GM19372 (cell line): Measurements from ENCODE around the gene TRMO.

Source experiments
- ATAC-seq: cut with Tn5 transposase; IDR thresholded peaks from one replicate; pipeline ENCODE4 v1.9.1; 2021; ENCODE audit warnings: mild to moderate bottlenecking, low read depth, moderate library complexity; ENCODE audit not compliant: unreplicated experiment

TRMO gene

DNA sequence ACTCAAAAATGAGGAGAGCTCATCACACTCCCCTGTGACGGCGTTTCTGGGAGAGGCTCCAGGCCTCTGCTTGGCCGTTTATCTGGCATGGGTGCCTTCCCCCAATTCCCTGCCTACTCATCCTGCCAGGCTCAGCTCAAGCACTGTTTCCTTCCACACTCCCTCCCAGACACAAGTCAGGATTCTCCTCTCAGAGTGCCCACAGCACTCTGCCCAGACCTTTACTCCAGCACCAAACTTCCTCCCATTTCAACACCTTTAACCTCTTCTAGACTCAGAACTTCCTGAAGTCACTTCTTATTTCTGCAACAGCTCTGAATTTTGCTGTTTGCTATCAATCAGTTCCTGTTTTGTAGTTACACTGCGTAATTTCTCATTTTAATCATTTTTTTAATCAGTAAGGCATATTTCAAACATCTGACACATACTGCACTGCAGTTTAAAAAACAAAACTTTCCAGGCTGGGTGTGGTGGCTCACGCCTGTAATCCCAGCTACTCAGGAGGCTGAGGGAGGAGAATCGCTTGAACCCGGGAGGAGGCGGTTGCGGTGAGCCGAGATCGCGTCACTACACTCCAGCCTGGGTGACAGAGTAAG is 16.0 kb downstream of the TRMO start:
- ATAC-seq = no peak

DNA sequence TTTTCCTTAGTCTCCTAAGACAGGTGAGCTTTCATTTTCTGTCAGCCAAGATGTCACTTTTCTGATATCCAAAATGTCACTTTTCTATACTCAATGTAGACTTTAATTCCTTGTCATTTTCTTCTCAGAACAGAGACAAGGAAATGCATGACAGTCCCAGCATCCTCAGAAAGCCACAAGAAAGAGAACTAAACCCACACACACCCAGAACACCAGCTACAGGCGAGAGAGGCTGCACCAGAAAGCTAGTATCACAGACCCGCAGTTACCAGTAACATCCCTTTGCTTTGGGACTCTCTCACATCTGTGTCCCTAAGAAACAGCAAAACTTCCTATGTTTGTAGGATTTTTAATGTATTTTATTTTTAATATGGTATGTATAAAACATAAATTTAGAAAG is 17.1 kb downstream of the TRMO start:
- no peak for ATAC-seq

DNA sequence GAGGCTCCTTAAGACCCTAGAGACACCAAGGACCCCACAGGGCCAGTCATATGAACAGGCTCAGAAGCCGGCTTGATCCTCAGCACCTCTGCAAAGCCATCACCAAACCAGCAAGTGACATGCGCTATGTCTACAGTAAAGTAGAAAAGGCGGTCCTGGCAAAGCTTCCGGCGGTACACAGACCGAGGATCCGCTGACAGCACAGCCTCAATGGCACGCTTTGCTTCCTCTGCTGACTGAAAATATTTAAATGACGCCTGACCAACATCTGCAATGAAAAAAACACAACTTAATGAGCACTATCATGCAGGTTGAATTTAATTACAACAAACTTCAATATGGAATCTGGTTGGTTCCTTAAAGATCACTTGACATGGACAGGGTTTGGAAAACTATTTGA is 17.6 kb downstream of the TRMO start:
- no peak for ATAC-seq

DNA sequence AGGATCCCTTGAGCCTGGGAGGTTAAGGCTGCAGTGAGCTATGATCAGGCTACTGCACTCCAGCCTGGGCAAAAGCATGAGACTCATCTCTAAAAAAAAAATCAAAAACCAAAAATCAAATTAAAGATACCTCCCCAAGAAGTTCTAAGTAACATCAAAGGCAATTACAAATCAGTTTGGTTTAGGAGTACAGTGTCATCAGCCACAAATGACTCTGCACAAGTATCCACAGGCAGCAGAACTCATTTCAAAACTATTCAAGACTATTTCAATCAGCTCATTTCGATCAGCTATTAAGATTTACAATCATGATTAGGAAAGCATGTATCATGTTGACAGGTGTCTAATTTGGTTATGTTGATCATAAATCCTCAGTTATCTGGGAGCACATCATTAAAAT is 19.1 kb downstream of the TRMO start:
- ATAC-seq = no peak

DNA sequence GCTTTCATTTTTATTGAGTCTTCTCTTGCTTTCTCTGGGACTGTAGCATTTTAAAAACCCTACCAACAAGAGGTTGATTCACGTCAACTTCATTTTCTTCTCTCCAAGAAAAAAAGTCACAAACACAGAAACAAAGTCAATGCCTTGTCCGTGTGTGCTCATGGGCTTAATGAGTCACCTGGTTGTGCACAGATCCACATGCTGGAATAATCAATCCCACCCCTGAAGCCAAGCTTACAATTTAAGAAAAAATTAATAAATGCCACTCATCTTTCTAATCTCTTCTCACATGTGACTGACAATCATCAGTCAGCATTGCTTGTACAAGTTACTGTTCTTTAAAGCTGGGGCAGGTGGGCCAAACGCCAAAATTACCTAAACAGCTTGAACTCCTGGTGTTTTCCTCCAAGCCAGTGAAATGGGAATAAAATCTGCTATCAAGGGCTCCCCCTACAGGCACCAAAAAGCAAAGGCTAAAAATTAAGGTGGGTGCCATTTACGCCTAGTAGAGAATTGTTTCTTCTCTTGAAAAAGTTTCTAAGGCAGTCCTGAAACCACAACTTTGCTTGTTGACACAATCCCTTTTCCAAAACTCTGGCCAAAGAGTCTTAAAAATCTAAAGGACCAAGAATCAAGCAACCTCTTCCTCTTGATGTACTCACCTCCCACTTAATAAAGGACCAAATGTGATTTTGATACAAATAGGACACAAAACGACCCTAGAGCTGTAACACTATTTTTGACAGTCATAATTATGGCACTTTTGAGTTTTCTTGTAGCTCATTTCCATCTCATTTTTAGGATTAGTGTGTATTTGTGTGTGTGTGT is 21.3 kb downstream of the TRMO start:
- ATAC-seq = no peak

DNA sequence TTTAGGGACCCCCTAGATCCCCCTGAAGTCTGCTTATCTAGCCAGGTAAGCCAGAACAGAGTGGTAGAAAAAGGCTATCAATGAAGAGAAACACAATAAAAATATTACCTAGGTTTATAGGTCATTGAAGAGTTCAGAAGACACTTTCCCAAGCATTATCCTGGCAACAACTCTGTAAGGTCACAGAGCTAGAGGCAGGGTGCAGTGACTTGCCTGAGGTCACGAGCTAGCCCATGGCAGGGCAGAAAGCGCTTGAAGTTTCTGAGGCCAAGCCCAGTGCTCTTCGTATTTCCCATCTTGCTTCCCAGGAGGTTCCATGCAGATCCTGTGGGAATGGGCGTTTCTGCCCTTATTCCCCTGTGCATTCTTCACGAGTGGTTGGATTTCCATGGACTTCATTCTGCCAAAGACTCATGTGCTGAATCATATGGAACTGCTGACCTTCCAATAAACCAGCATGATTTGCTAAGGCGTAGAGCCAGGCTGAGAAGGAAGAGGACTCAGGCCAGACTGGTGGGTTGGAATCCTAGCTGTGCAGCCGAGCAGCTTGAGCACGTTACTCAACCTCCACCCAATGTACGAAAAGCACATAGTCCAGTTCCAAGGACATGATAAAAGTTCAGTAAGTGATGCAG is 22.1 kb downstream of the TRMO start:
- no peak for ATAC-seq

DNA sequence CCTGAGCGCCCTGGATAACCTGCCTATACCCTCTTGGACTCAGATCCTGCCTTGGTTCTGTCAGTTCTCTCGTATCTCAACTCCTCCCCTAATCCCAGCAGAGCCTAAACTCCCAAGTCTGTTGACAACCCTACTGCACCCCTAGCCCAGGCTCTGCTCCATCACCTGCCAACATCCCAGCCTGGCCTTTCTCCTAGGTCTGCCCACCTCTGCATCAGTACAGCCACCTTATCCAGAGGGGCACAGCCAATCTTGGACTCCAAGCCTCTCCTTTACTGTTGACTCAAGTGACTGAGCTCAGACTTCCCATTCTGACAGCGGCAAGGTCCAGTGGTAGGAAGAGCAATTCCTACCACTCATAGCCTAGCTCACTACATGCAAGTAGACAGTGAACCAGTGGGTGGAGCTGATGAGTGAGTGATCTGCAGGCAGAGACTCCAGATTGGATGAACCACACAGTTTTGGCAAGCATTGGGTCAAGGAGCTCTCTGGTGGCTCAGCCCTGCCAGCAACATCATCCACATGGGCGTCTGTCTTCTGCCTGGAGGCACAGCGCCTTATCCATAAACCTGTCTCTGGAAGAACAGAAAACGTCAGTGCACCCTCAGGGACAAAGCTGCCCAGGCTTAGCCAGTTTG is 26.5 kb downstream of the TRMO start:
- no peak for ATAC-seq

DNA sequence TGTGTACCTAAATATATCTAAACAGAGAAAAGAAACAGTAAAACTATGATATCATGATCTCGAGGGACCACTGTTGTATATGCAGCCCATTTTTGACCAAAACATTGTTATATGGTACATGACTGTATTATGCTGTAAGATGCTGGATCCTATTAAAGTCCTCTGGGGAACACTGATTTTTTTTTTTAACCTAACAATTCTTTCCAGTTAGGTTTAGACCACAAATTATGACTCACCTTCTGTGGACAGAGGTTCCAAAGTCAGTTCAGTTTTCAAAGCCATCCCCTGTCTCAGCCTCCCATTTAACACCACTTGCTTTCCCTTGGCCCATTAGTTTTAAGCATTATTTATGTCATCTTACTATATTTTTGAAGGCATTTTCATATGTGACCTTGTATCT is 27.1 kb downstream of the TRMO start:
- ATAC-seq = no peak

DNA sequence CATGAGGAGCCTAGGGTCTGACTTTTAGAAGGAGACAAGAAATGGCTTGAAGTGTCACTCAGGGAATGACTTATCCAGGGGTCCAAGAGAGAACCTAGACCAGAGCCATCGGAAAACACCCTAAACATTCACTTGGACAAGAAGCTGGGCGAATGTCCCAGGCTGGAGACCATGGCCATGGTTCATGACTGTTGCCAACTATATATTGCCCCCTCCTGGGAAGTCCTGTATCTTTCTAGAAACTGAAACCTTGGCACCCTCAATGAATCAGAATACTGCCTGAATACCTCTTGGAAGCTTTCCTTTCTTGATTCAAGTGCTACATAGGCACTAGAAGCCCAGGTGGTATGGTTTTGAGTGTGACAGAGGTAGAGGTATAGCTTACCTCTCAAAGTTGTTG is 29.9 kb downstream of the TRMO start:
- ATAC-seq = no peak

DNA sequence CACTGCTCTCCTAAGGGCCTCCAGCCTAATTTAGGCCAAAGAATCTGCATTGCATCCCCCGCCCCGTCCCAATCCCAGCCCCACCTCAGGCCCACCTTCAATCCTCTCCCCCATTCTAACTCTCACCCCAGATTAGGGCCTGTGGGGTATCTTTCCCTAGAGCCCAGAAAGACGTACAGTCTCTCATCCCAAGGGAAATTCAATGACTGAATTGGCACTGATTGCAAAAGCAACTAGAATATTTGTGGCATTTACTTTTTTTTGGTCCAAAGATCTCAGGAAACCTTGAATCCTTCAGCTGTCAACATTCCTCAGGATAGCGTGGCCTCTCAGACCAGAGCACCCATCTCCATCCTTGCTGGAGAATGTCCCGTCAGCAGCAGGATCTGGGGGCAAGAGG is 30.6 kb downstream of the TRMO start:
- no peak for ATAC-seq

DNA sequence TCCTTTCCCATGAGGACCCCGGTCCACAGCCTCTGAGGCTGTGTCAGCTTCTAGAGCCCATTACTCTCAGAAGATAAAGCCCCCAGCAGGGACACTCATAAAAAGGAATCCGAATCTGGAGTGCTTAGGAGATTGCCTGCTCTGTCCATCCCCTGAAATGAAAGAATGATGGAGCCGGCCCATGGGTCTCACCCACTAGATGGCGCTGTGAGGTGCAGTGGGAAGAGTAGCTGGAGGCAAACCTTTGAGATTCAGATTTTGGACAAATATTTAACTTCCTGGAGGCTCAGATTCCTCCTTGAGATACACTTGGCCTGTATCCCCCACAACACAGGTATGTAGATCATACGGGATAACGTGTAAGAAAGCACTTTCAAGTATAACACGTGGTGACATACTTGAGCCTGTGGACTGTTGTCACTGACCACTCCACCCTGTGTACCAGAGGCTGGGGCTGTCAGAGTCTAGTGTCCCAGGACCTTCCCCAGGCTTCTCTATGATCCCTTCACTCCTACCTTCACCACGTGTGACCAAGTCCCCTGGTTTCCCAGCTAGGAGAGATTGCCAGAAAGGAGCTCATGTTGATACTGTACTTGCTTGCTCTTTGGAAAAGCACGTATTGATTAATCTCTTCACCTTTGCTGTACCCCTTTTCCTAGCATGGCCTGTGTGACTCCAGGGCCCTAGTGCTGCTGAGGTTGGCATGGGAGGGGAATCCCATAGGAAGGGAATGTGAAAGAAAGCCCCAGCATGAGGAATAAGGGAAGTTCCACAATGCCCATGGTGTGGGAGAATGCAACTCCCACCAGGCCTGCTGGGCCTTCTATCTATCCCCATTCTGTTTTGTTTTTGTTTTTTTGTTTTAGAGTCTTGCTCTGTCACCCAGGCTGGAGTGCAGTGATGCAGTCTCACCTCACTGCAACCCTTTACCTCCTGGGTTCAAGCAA is 32.1 kb downstream of the TRMO start:
- ATAC-seq = no peak

DNA sequence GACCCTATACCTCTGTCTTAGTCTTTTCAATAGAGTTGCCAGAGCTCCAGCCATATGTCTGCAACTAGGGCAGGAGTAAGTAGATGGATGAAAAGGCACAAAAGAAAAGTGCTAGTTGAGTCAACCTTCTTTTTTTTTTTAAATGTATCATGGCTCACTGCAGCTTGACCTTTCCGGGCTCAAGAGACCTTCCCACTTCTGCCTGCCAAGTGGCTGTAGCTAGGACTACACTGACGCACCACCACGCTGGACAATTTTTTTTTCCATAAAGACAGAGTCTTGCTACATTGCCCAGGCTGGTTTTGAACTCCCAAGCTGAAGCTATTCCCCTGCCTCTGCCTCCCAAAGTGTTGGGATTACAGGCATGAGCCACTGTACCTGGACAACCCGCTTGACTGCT is 42.0 kb downstream of the TRMO start:
- no peak for ATAC-seq

DNA sequence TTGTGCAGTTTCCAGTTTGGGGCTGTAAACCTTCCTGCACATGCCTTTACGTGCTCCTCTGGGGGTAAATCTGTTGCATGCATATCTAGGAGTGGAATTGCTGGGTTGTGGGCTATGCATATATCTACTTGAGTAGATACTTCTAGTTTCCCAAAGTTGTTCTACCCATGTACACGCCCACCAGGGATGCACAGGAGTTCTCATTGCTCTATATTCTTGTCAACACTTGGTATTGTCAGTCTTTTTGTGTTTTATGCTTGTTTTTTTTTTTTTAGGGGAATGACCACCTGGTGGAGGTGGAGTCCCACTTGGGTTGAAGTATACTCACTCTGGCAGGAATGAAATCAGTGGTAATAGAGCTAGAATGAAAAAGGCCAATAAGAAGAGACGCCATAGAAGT is 46.2 kb downstream of the TRMO start:
- no peak for ATAC-seq

DNA sequence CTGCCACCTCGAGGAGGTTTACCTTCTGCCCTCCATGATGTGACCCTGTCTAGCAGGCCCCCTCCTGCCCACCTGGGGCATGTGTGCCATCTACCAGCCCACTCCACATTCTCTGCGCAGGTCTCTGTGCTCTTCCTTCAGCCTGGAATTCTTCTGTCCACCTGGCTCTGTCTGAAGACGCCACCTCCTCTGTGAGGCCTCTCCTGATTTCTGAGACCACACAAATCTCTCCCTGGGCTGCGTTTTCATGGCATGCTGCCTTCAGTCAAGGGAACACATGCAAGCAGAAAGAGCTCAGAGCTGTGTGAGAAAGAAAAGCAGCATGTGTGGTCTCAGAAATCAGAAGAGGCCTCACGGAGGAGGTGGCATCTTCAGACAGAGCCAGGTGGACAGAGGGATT is 47.2 kb downstream of the TRMO start:
- ATAC-seq = no peak

DNA sequence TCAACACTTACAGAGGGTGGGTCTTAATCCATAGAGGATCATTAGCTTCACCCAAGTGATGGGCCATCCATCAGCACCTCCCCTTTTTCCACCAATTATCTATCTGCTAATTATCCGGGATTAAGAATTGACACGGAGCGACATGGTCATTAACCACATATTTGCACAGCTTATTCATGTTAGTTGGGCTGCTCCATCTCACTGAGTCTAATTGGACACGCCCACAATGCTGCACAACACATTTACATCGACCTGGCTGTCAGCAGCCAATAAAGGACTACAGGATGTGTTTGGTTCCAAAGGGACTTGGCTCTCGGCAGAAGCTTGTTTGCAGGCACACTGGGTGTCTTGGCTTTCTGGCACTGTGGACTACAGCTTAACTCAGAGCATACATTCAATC is 47.7 kb downstream of the TRMO start:
- no peak for ATAC-seq

DNA sequence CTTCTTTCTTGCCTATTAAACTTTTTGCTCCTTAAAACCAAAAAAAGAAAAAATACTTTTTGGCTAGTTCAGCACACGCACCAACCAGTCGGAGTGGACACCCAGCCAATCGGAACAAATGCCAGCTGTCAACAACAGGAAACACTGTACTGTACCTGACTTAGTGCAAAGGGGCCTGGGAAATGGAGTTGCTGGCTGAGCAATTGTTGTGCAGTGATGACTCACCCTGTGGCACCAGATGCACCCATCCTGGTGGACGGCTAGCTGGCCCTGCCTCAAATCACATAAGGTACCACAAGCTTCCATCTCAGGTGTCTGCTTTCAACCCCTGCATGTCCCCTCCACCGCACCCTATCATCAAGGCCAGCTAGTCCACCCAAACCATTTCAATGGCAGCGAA is 48.4 kb downstream of the TRMO start:
- ATAC-seq = no peak

DNA sequence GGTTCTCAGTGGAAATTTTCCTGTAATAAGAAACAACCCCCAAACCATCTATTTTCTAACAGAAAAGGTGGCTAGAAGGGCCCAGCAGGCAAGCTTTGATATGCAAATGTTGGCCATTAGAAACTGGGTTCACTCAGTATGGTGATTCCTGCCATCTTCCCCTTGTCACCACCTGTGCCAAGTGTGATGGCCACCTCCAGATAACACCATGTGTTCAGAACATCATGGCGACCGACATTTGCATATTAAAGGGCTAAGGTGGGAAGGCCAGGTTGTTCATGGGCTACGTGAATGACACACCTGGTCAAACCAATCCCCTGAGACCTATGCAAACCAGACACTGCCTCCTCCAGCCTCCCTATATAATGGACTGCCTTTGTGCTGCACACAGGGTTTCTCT is 48.9 kb downstream of the TRMO start:
- ATAC-seq = no peak

DNA sequence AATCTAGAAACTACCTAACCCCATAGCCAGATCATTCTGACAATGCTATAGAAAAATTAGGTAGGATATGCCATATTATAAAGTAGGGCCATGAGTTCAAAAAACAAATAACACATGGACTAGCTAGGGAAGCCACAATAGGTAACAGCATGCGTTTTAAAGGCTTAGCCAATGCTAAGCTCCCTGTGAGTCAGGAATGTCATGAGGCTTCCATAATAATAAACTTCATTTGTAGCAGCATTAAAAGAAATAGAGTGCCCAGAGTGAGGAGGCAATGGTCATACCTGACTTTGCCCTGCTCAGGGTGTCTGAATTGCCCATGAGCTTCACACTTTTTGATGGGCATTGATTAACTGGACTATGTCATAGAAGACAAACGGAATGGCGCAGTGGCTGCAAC is 53.4 kb downstream of the TRMO start:
- ATAC-seq = no peak

DNA sequence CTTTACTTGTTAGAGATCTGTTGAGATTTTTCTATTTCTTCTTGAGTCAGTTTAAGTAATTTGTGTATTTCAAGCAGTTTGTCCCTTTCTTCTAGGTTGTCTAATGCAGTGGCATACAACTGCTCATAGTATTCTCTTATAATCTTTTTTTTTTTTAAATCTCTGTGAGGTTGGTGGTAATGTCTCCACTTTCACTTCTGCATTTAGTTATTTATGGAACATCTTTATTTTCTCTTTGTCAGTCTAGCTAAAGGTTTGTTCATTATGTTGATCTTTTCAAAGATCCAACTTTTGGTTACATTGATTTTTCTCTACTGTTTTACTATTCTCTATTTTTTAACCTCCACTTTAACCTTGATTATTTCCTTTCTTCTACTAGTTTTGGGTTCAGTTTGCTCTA is 55.5 kb downstream of the TRMO start:
- ATAC-seq = no peak

DNA sequence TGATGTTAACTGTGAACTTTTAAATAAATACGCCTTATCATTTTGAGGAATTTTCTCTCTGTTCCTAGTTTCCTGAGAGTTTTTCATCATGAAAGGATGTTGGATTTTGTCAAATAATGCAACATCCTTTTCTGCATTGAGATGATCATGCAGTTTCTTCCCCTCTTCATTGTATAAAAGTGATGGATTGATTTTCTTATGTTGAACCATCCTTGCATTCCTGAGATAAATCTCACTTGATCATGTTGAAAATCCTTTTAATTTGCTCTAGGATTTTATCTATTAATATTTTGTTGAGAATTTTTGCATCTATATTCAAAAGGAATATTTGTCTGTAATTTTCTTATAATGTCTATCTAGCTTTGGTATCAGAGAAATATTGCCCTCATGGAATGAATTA is 56.0 kb downstream of the TRMO start:
- ATAC-seq = no peak
